HG03045 (cell line): ENCODE results near the gene QRICH2.
"Not testable (repeated sequence)": the region's sequence is repeated elsewhere in the genome, so short reads cannot be mapped to it uniquely, and the experiment has no call there.

Experiments used
- ATAC-seq: cut with Tn5 transposase; IDR thresholded peaks from one replicate; pipeline ENCODE4 v1.9.1; 2021; ENCODE audit warnings: mild to moderate bottlenecking, moderate library complexity; ENCODE audit not compliant: unreplicated experiment

Gene QRICH2

GRCh38 chr17:76250141-76250540, 57.9 kb downstream of the QRICH2 start:
- no peak for ATAC-seq

GRCh38 chr17:76248013-76248782, 59.9 kb downstream of the QRICH2 start:
- no peak for ATAC-seq

GRCh38 chr17:76247304-76247703, 60.8 kb downstream of the QRICH2 start:
- ATAC-seq: no peak

GRCh38 chr17:76246080-76247066, 61.7 kb downstream of the QRICH2 start:
- ATAC-seq: peak; percentile 88

- ATAC-seq: not testable (repeated sequence)
Measured at GRCh38 chr17:76244721-76245120, 63.4 kb downstream of the QRICH2 start.

- no peak for ATAC-seq
Measured at GRCh38 chr17:76243826-76244679, 64.0 kb downstream of the QRICH2 start.

GRCh38 chr17:76241691-76242255, 66.3 kb downstream of the QRICH2 start:
- no peak for ATAC-seq

GRCh38 chr17:76241204-76241538, 66.9 kb downstream of the QRICH2 start:
- no peak for ATAC-seq

GRCh38 chr17:76240461-76241203, 67.4 kb downstream of the QRICH2 start, which contains the start of gene RNF157:
RNF157 (minus strand) TSS chr17:76240493; CDS start chr17:76240240, 253 bp downstream.
- ATAC-seq: peak; percentile 69

- ATAC-seq: peak; percentile 17
Measured at GRCh38 chr17:76239538-76240274, 68.4 kb downstream of the QRICH2 start.

- no peak for ATAC-seq
Measured at GRCh38 chr17:76238847-76239537, 69.1 kb downstream of the QRICH2 start.

GRCh38 chr17:76237859-76238313, 70.2 kb downstream of the QRICH2 start:
- ATAC-seq: no peak

GRCh38 chr17:76236603-76237002, 71.5 kb downstream of the QRICH2 start:
- ATAC-seq: no peak

- no peak for ATAC-seq
Measured at GRCh38 chr17:76235883-76236282, 72.2 kb downstream of the QRICH2 start.

GRCh38 chr17:76234354-76234679, 73.8 kb downstream of the QRICH2 start:
- ATAC-seq: no peak

GRCh38 chr17:76233588-76234353, 74.3 kb downstream of the QRICH2 start:
- no peak for ATAC-seq

- no peak for ATAC-seq
Measured at GRCh38 chr17:76232342-76232741, 75.7 kb downstream of the QRICH2 start.

- ATAC-seq: not testable (repeated sequence)
Measured at GRCh38 chr17:76226749-76227148, 81.3 kb downstream of the QRICH2 start.
